HG03159 (cell line): ENCODE results near the gene PPAT.

Experiments used
- ATAC-seq: cut with Tn5 transposase; IDR thresholded peaks from one replicate; pipeline ENCODE4 v1.9.1; 2021; ENCODE audit warnings: mild to moderate bottlenecking, moderate library complexity; ENCODE audit not compliant: unreplicated experiment

Gene PPAT

GRCh38 chr4:56434599-56435139 lies 746 bp downstream of the PPAT start:
- ATAC-seq: peak; percentile 19

GRCh38 chr4:56433280-56433679 lies 2.1 kb downstream of the PPAT start:
- no peak for ATAC-seq

- no peak for ATAC-seq
Observed at GRCh38 chr4:56430203-56430602, 5.2 kb downstream of the PPAT start.

- ATAC-seq: no peak
Observed at GRCh38 chr4:56427179-56427578, 8.2 kb downstream of the PPAT start.

- ATAC-seq: peak; percentile 93
Observed at GRCh38 chr4:56426273-56426672, 9.1 kb downstream of the PPAT start.

- ATAC-seq: no peak
Observed at GRCh38 chr4:56425518-56425917, 9.9 kb downstream of the PPAT start.

- no peak for ATAC-seq
Observed at GRCh38 chr4:56424697-56425514, 10.5 kb downstream of the PPAT start.

- ATAC-seq: no peak
Observed at GRCh38 chr4:56424176-56424575, 11.2 kb downstream of the PPAT start.

- ATAC-seq: no peak
Observed at GRCh38 chr4:56417396-56417795, 18.0 kb downstream of the PPAT start.

- no peak for ATAC-seq
Observed at GRCh38 chr4:56416349-56416748, 19.1 kb downstream of the PPAT start.

GRCh38 chr4:56414135-56414670 lies 21.2 kb downstream of the PPAT start:
- no peak for ATAC-seq

- no peak for ATAC-seq
Observed at GRCh38 chr4:56410247-56411062, 25.0 kb downstream of the PPAT start.

- ATAC-seq: no peak
Observed at GRCh38 chr4:56409511-56410090, 25.8 kb downstream of the PPAT start.

GRCh38 chr4:56408978-56409377 lies 26.4 kb downstream of the PPAT start:
- ATAC-seq: no peak

GRCh38 chr4:56406151-56406550 lies 29.3 kb downstream of the PPAT start:
- ATAC-seq: no peak

- no peak for ATAC-seq
Observed at GRCh38 chr4:56405016-56405415, 30.4 kb downstream of the PPAT start.

GRCh38 chr4:56400560-56400959 lies 34.9 kb downstream of the PPAT start:
- no peak for ATAC-seq

- ATAC-seq: no peak
Observed at GRCh38 chr4:56391270-56391669, 44.1 kb downstream of the PPAT start.

- no peak for ATAC-seq
Observed at GRCh38 chr4:56389558-56389957, 45.9 kb downstream of the PPAT start.

GRCh38 chr4:56388306-56388705 lies 47.1 kb downstream of the PPAT start:
- ATAC-seq: no peak
